Ovary (tissue), 9 donors: ENCODE results near the gene HINT3. TPM values are rescaled to one million over a fixed set of nuclear protein-coding genes. Genes with fewer than 3 reads are reported as not detected.
"Not testable (repeated sequence)": the region's sequence is repeated elsewhere in the genome, so short reads cannot be mapped to it uniquely, and the experiment has no call there.

Source experiments
- DNase-seq, 5 donors: peaks; one replicate each; pipeline ENCODE4 v3.0.0-alpha.2; 2019 to 2020
- H3K27ac ChIP-seq, 2 donors: fragments of 200-600 bp; one replicate each; pipeline versions ENCODE4 v1.5.1 to v1.8.0; 2019 to 2022
- H3K27me3 ChIP-seq: fragments of 200-600 bp; one replicate; pipeline ENCODE4 v1.8.0; 2022
- H3K36me3 ChIP-seq: fragments of 200-600 bp; sonication (generic); one replicate; pipeline ENCODE4 v1.5.1; 2019
- H3K4me1 ChIP-seq: one replicate; pipeline ENCODE4 v1.8.1; 2013; ENCODE audit warnings: mild to moderate bottlenecking, moderate library complexity; ENCODE audit not compliant: insufficient read depth
- H3K4me3 ChIP-seq: fragments of 200-600 bp; sonication (generic); one replicate; pipeline ENCODE4 v1.5.1; 2017
- H3K9me3 ChIP-seq, 2 donors: fragments of 200-600 bp in 1 of 2; sonication (generic) in 1 of 2; one replicate each; pipeline versions ENCODE4 v1.5.1 to v1.8.1; 2013 to 2019; ENCODE audit warnings: mild to moderate bottlenecking in 1 of 2, moderate library complexity in 1 of 2
- CTCF ChIP-seq, 3 donors: fragments of 450-650 bp in 2 of 3; fragments of 200-600 bp in 1 of 3; IDR thresholded peaks; one replicate each; pipeline versions ENCODE4 v1.5.1 to v1.8.0; 2016 to 2022; ENCODE audit warnings: antibody characterized with exemption in 3 of 3, mild to moderate bottlenecking in 1 of 3
- EP300 ChIP-seq: sonication (generic); formaldehyde crosslinking; IDR thresholded peaks from one replicate; pipeline ENCODE4 v1.6.1; 2017; ENCODE audit warnings: antibody characterized with exemption
- POLR2A ChIP-seq: fragments of 450-650 bp; IDR thresholded peaks from one replicate; pipeline ENCODE4 v1.6.1; 2017; ENCODE audit warnings: antibody characterized with exemption, mild to moderate bottlenecking, moderate library complexity
- WGBS, 3 donors: extraction: QIAGEN DNeasy Blood & Tissue Kit in 1 of 3; methylation state at CpG; one replicate each; pipeline versions ENCODE4 v1.1.5 to v1.1.7; 2013 to 2017; 5-methylcytosine and 5-hydroxymethylcytosine counted together
- intact Hi-C, 4 donors: fragments of 100-400 bp; cut with DNase I; formaldehyde crosslinking; loops; one replicate each; pipeline versions ENCODE4 v1.11.0 to v1.15.1; 2022 to 2023
- polyA plus RNA-seq, 2 donors: library from polyadenylated mRNA; stranded (reverse); fragments of 200-250 nt in 1 of 2; fragments of 350-450 nt in 1 of 2; fragmentation: Illumina TruSeq in 1 of 2; extraction: RNeasy Lipid Tissue Mini Kit (QIAGEN cat#74804) in 1 of 2; gene quantifications; one replicate each; pipeline ENCODE4 v1.2.3, GENCODE V29; 2013 to 2014
- small RNA-seq: library from RNA; depleted of rRNA; stranded (forward); fragments of <200 nt; gene quantifications from one replicate; pipeline ENCODE3, GENCODE V24; 2016
- total RNA-seq, 7 donors: library from RNA; depleted of rRNA in 2 of 7; stranded (reverse); fragments of >200 nt in 2 of 7; fragmentation: NEBNext Ultra II Directional in 3 of 7; extraction: Animal tissue kit (Norgen Biotek cat#: 25700) in 3 of 7; gene quantifications; one replicate each; pipeline versions ENCODE4 v1.1.0 to v1.2.4, GENCODE V29; 2016 to 2023
- donor health status: DM: no; HTN: no; CAD: no; lungs with moderate emphysema.
- donor health status: DM: no; HTN: no; CAD: no.
- donor health status: Bipolar disorder and iron deficiency.
- donor health status: DM: yes; HTN: yes; CAD: no.
- donor health status: DM: no; HTN: no; CAD: no.
- donor health status: DM: yes; HTN: yes; CAD: no.

The HINT3 gene
- total and polyA plus RNA-seq, 9 donors, result 10.3 to 20.4 (median 18.0) TPM

- no peaks in the 10 kb centered on the region for H3K4me1 ChIP-seq
- H3K36me3 ChIP-seq, result no peaks in the 10 kb centered on the region
- WGBS, 3 donors, result 90 to 95% (median 94%) methylated on average over 5 of the region's 5 CpGs
- no peak overlapping the region for H3K4me3 ChIP-seq
- no peak for DNase-seq
- H3K27me3 ChIP-seq, result no peaks in the 10 kb centered on the region
- TF ChIP-seq CTCF (IDR thresholded peaks at IDR 0.05), result no peak
- TF ChIP-seq POLR2A, result no peak
- TF ChIP-seq EP300, result no peak
- H3K27ac ChIP-seq, result no peak overlapping the region
- intact Hi-C loops, result no loop called here
- H3K9me3 ChIP-seq, result no peaks in the 10 kb centered on the region
Measured at GRCh38 chr6:126020305-126021050, 63.9 kb downstream of the HINT3 start.

- WGBS, 3 donors, result 94 to 97% (median 94%) methylated on average over 3 of the region's 3 CpGs
- H3K4me3 ChIP-seq, H3K36me3 ChIP-seq, H3K27me3 ChIP-seq, H3K27ac ChIP-seq, intact Hi-C loops, DNase-seq, H3K9me3 ChIP-seq, H3K4me1 ChIP-seq: not testable (repeated sequence)
Measured at GRCh38 chr6:126023474-126023873, 66.9 kb downstream of the HINT3 start.

- intact Hi-C loops, result no loop called here
- Histone ChIP-seq H3K4me1 (no peaks in the 10 kb centered on the region), H3K9me3 (no peaks in the 10 kb centered on the region), H3K36me3 (no peaks in the 10 kb centered on the region), H3K27me3 (no peaks in the 10 kb centered on the region), H3K27ac (no peak overlapping the region), H3K4me3 (no peak overlapping the region)
- DNase-seq, result no peak
- TF ChIP-seq CTCF (IDR thresholded peaks at IDR 0.05) (no peak), EP300 (no peak), POLR2A (no peak)
- WGBS, 3 donors, result 53 to 82% (median 67%) methylated on average over 2 of the region's 2 CpGs
Measured at GRCh38 chr6:126026001-126026400, 69.4 kb downstream of the HINT3 start.

GRCh38 chr6:126027601-126028000 lies 71.0 kb downstream of the HINT3 start:
- H3K4me3 ChIP-seq, result no peak overlapping the region
- TF ChIP-seq POLR2A (no peak), EP300 (no peak), CTCF (IDR thresholded peaks at IDR 0.05) (no peak)
- no peak for DNase-seq
- H3K4me1 ChIP-seq, result no peaks in the 10 kb centered on the region
- H3K9me3 ChIP-seq, result no peaks in the 10 kb centered on the region
- no peaks in the 10 kb centered on the region for H3K27me3 ChIP-seq
- intact Hi-C loops, result no loop called here
- no peak overlapping the region for H3K27ac ChIP-seq
- no peaks in the 10 kb centered on the region for H3K36me3 ChIP-seq

Small RNAs within 50 kb of the gene (small RNA-seq; reads per million reads assigned to genes)
- not detected for gene RNA5SP216

Other genes with a start within 250 kb of the HINT3 start
- 10 to 100 TPM in 2 of 7 donors, 1 to 10 TPM in 5; 3.0 to 19.9 (median 5.5) TPM for gene HEY2, start 207.1 kb upstream of the HINT3 start, total RNA-seq
- gene HEY2, start 207.1 kb upstream of the HINT3 start, polyA plus RNA-seq, result 10 to 100 TPM in 1 of 2 donors, 1 to 10 TPM in 1; 9.9 to 12.7 TPM
- 10 to 100 TPM; 16.8 to 54.1 (median 34.9) TPM for gene NCOA7, start 165.8 kb upstream of the HINT3 start, total RNA-seq
- 10 to 100 TPM; 10.9 to 30.0 TPM for gene NCOA7, start 165.8 kb upstream of the HINT3 start, polyA plus RNA-seq
- 10 to 100 TPM; 20.5 to 29.9 (median 24.2) TPM for gene TRMT11, start 29.8 kb downstream of the HINT3 start, total RNA-seq
- 10 to 100 TPM; 10.7 to 15.6 TPM for gene TRMT11, start 29.8 kb downstream of the HINT3 start, polyA plus RNA-seq